Measurements from ENCODE around the gene SCAP. TPM values are rescaled to one million over a fixed set of nuclear protein-coding genes. Genes with fewer than 3 reads are reported as not detected.

Gene SCAP
- total RNA-seq, 1 experiment from 2014 or later, result 115 TPM

DNA sequence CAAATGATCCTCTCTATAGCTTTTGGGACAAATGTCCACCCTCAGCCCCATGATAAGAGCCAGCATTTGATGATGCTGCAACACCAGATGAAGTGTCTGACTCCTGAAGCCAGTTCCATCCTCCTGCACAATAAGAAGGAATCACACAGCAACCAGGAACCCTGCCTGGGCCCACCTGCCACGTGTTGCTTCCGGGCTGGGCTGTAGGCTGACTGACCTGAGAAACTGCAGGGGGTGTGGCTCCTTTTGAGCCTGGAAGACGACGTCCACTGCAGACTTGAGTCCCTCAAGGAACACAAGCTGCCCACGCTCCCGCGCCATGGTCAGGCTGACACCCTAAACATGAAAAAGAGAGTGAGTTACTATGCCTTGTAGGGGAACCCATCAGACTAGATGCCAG is 28.4 kb upstream of the SCAP start:
- Mint-ChIP-seq H3K4me1 (peaks cover 22% of the 10 kb centered on the region), H3K27ac (peak overlapping the region; percentile 42; the same call in 1 of the 2 replicates), H3K4me3 (no peak overlapping the region), H3K9me3 (peaks cover 6% of the 10 kb centered on the region; the same call in 1 of the 2 replicates), H3K36me3 (peaks cover 66% of the 10 kb centered on the region), H3K27me3 (ENCODE audit: low read depth) (no peaks in the 10 kb centered on the region)
- POLR2A ChIA-PET, result interaction anchor here (0.6 kb wide), 1 partner anchor 22 kb away, joined by 4 read pairs; no protein-coding TSS in a partner anchor
- ATAC-seq, result no peak
- TF ChIP-seq E2F1 (CRISPR knock-in tag; IDR thresholded peaks at IDR 0.05), result no peak
- no peak for DNase-seq (ENCODE audit: low spot score)
- CTCF ChIA-PET, result no interaction called here

DNA sequence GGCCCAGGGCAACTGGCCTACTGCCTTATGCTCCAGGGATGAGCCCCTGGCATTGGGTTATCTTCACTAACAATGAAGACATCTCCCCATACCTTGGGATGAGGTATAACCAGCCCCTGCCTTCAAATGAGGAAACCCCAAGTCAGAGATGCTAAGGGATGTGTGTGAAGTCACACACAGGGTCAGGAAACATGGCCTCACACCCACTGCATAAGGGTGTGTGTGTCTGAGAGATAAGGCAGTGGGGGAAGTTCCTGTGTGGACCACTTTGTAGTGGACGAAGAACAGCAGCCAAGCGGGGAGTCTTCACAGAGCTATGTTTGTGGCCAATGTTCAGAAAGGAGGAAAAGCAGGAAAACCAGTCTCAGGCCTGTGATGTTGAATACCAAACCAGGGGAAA is 27.3 kb upstream of the SCAP start:
- Mint-ChIP-seq H3K27me3 (ENCODE audit: low read depth) (no peaks in the 10 kb centered on the region), H3K27ac (peak overlapping the region; percentile 76; the same call in 1 of the 2 replicates), H3K36me3 (peaks cover 70% of the 10 kb centered on the region), H3K4me1 (peaks cover 18% of the 10 kb centered on the region), H3K4me3 (no peak overlapping the region), H3K9me3 (peaks cover 6% of the 10 kb centered on the region; the same call in 1 of the 2 replicates)
- POLR2A ChIA-PET, result interaction anchor here (0.7 kb wide), 2 partner anchors 10 to 60 kb away, joined by 3 read pairs; no protein-coding TSS in a partner anchor
- ATAC-seq, result no peak
- CTCF ChIA-PET, result no interaction called here
- DNase-seq (ENCODE audit: low spot score), result no peak
- TF ChIP-seq TEAD4 (CRISPR knock-in tag; IDR thresholded peaks at IDR 0.05) (no peak), FOXJ3 (CRISPR knock-in tag; IDR thresholded peaks at IDR 0.05; ENCODE audit: borderline replicate concordance) (no peak), AFF4 (CRISPR knock-in tag; IDR thresholded peaks at IDR 0.05; ENCODE audit: borderline replicate concordance) (no peak), PRDM15 (CRISPR knock-in tag; IDR thresholded peaks at IDR 0.05) (no peak), NFATC4 (CRISPR knock-in tag; IDR thresholded peaks at IDR 0.05) (no peak), GRHL2 (CRISPR knock-in tag; IDR thresholded peaks at IDR 0.05; ENCODE audit: insufficient replicate concordance, severe bottlenecking) (no peak), NR3C1 (CRISPR knock-in tag; conservative IDR thresholded peaks at IDR 0.05; ENCODE audit: low read depth) (no peak), SMAD4 (CRISPR knock-in tag; IDR thresholded peaks at IDR 0.05) (no peak)
- TF ChIP-seq, protein P1, sequence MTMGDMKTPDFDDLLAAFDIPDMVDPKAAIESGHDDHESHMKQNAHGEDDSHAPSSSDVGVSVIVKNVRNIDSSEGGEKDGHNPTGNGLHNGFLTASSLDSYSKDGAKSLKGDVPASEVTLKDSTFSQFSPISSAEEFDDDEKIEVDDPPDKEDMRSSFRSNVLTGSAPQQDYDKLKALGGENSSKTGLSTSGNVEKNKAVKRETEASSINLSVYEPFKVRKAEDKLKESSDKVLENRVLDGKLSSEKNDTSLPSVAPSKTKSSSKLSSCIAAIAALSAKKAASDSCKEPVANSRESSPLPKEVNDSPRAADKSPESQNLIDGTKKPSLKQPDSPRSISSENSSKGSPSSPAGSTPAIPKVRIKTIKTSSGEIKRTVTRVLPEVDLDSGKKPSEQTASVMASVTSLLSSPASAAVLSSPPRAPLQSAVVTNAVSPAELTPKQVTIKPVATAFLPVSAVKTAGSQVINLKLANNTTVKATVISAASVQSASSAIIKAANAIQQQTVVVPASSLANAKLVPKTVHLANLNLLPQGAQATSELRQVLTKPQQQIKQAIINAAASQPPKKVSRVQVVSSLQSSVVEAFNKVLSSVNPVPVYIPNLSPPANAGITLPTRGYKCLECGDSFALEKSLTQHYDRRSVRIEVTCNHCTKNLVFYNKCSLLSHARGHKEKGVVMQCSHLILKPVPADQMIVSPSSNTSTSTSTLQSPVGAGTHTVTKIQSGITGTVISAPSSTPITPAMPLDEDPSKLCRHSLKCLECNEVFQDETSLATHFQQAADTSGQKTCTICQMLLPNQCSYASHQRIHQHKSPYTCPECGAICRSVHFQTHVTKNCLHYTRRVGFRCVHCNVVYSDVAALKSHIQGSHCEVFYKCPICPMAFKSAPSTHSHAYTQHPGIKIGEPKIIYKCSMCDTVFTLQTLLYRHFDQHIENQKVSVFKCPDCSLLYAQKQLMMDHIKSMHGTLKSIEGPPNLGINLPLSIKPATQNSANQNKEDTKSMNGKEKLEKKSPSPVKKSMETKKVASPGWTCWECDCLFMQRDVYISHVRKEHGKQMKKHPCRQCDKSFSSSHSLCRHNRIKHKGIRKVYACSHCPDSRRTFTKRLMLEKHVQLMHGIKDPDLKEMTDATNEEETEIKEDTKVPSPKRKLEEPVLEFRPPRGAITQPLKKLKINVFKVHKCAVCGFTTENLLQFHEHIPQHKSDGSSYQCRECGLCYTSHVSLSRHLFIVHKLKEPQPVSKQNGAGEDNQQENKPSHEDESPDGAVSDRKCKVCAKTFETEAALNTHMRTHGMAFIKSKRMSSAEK (CRISPR knock-in tag; IDR thresholded peaks at IDR 0.05; ENCODE audit: borderline replicate concordance), result no peak
- TF ChIP-seq, protein P2, sequence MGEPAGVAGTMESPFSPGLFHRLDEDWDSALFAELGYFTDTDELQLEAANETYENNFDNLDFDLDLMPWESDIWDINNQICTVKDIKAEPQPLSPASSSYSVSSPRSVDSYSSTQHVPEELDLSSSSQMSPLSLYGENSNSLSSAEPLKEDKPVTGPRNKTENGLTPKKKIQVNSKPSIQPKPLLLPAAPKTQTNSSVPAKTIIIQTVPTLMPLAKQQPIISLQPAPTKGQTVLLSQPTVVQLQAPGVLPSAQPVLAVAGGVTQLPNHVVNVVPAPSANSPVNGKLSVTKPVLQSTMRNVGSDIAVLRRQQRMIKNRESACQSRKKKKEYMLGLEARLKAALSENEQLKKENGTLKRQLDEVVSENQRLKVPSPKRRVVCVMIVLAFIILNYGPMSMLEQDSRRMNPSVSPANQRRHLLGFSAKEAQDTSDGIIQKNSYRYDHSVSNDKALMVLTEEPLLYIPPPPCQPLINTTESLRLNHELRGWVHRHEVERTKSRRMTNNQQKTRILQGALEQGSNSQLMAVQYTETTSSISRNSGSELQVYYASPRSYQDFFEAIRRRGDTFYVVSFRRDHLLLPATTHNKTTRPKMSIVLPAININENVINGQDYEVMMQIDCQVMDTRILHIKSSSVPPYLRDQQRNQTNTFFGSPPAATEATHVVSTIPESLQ (CRISPR knock-in tag; IDR thresholded peaks at IDR 0.05), result no peak
- TF ChIP-seq, protein P3, sequence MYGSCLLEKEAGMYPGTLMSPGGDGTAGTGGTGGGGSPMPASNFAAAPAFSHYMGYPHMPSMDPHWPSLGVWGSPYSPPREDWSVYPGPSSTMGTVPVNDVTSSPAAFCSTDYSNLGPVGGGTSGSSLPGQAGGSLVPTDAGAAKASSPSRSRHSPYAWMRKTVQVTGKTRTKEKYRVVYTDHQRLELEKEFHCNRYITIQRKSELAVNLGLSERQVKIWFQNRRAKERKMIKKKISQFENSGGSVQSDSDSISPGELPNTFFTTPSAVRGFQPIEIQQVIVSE (CRISPR knock-in tag; IDR thresholded peaks at IDR 0.05; ENCODE audit: borderline replicate concordance), result no peak
